ENCODE results near the gene CTNNBL1. TPM values are rescaled to one million over a fixed set of nuclear protein-coding genes. Genes with fewer than 3 reads are reported as not detected.

CTNNBL1 gene
- total and polyA plus RNA-seq, 2 donors (not counting 3 experiments of a cell fraction or from before 2014, with no cell fraction given), result 20.8 to 60.2 TPM

DNA sequence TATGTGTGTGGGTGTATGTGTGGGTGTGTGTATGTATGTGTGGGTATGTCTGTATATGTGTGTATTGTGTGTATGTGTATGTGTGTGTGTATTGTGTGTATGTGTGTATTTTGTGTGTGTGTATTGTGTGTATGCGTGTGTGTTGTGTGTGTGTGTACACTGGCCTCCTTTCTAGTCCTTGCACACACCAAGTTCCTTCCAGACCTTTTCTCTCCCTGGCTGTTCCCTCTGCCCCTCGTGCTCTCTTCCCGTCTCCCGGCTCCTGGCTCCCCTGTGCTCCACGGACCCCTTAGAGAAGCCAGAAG is 220.5 kb downstream of the CTNNBL1 start:
- H3K9me3 ChIP-seq (replicated peaks; ENCODE audit: control insufficient read depth, insufficient read depth, low read length), result no peaks in the 10 kb centered on the region
- POLR2A ChIA-PET, result no interaction called here
- no peaks in the 10 kb centered on the region for H3K79me2 ChIP-seq (ENCODE audit: control insufficient read depth, insufficient read depth, low read length)
- H3K36me3 ChIP-seq (ENCODE audit: control insufficient read depth in 2 of 2, extremely low read depth in 1 of 2, insufficient read depth in 2 of 2, low read length in 2 of 2), result no peaks in the 10 kb centered on the region
- intact Hi-C loops (cut with micrococcal nuclease), result no loop called here
- no peak overlapping the region for H3K9ac ChIP-seq (replicated peaks; ENCODE audit: extremely low read depth, insufficient read depth, low read length)
- H3K4me2 ChIP-seq (ENCODE audit: insufficient read depth, low read length), result no peak overlapping the region
- H4K20me1 ChIP-seq (replicated peaks; ENCODE audit: control insufficient read depth, extremely low read depth, insufficient read depth, low read length), result no peaks in the 10 kb centered on the region
- H2AFZ ChIP-seq (ENCODE audit: low read depth, low read length), result no peak overlapping the region
- H3K9me1 ChIP-seq (replicated peaks; ENCODE audit: control insufficient read depth, extremely low read depth, insufficient read depth, low read length), result no peaks in the 10 kb centered on the region
- H3K4me1 ChIP-seq (ENCODE audit: control insufficient read depth, extremely low read depth, insufficient read depth, low read length), result no peaks in the 10 kb centered on the region
- CTCF ChIA-PET, result interaction anchor here (1.2 kb wide), 2 partner anchors 307 to 350 kb away, joined by 3 read pairs; no protein-coding TSS in a partner anchor
- no peak overlapping the region for H3K27ac ChIP-seq (ENCODE audit: insufficient read depth, low read depth, low read length)
- TF ChIP-seq, protein P1, sequence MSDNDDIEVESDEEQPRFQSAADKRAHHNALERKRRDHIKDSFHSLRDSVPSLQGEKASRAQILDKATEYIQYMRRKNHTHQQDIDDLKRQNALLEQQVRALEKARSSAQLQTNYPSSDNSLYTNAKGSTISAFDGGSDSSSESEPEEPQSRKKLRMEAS (IDR thresholded peaks at IDR 0.05; ENCODE audit: insufficient read depth, insufficient read length), result no peak
- TF ChIP-seq, protein P2, sequence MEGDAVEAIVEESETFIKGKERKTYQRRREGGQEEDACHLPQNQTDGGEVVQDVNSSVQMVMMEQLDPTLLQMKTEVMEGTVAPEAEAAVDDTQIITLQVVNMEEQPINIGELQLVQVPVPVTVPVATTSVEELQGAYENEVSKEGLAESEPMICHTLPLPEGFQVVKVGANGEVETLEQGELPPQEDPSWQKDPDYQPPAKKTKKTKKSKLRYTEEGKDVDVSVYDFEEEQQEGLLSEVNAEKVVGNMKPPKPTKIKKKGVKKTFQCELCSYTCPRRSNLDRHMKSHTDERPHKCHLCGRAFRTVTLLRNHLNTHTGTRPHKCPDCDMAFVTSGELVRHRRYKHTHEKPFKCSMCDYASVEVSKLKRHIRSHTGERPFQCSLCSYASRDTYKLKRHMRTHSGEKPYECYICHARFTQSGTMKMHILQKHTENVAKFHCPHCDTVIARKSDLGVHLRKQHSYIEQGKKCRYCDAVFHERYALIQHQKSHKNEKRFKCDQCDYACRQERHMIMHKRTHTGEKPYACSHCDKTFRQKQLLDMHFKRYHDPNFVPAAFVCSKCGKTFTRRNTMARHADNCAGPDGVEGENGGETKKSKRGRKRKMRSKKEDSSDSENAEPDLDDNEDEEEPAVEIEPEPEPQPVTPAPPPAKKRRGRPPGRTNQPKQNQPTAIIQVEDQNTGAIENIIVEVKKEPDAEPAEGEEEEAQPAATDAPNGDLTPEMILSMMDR (IDR thresholded peaks at IDR 0.05; ENCODE audit: extremely low read depth in 1 of 2, insufficient read depth in 1 of 2, low read depth in 1 of 2, low read length in 2 of 2), result no peak
- TF ChIP-seq FOS (IDR thresholded peaks at IDR 0.05; ENCODE audit: borderline replicate concordance, insufficient read depth, low read length) (no peak), EZH2 (IDR thresholded peaks at IDR 0.05; ENCODE audit: borderline replicate concordance, low read depth, low read length, severe bottlenecking) (no peak), POLR2AphosphoS5 (IDR thresholded peaks at IDR 0.05; ENCODE audit: insufficient read depth, low read depth, low read length) (no peak), JUN (IDR thresholded peaks at IDR 0.05; ENCODE audit: borderline replicate concordance, insufficient read depth, insufficient read length, low read depth) (no peak), POLR2A (IDR thresholded peaks at IDR 0.05; ENCODE audit: low read depth, low read length) (no peak), MYC (IDR thresholded peaks at IDR 0.05; ENCODE audit: low read depth, low read length) (no peak), GATA2 (IDR thresholded peaks at IDR 0.05; ENCODE audit: insufficient read depth, insufficient read length, low read depth, low read length) (no peak)
- no peak for DNase-seq (ENCODE audit: low read depth, low spot score)
- peaks cover 58 to 68% of the 10 kb centered on the region in 2 experiments for H3K27me3 ChIP-seq (ENCODE audit: control insufficient read depth in 2 of 2, insufficient read depth in 2 of 2, low read length in 2 of 2)
- no peak for FAIRE-seq
- BruUV-seq (replicated peaks), result no TSS peak
- dilution Hi-C loops (cut with MboI; ENCODE audit: extremely low pct_ligation_motif_present, low sequenced_read_pairs), result no loop called here
- no peak overlapping the region for H3K4me3 ChIP-seq (replicated peaks in 1 of 3; ENCODE audit: insufficient read depth in 1 of 3, low read depth in 1 of 3, low read length in 3 of 3)
